ENCODE results near the gene APBB2.
"Not testable (repeated sequence)": the region's sequence is repeated elsewhere in the genome, so short reads cannot be mapped to it uniquely, and the experiment has no call there.

APBB2 gene

DNA sequence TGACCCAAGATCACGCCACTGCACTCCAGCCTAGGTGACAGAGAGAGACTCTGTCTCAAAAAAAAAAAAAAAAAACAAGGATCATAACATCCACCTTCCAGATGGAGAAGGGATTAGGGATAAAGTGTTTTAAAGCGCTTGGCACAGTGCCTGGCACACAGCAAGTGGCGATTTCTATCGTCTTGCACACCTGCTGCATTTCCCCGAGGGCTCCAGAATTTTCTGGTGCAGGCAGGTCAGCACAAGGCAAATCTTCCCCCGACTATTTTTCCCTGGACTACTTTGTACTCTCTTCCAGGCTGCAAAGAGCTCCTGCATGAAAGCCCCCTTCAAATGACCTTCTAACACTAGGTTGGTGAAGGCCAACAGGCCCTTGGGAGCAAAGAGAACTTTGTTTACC, 57.3 kb downstream of the APBB2 start:
- no peak for DNase-seq (ENCODE audit: low read depth in 2 of 2)

GRCh38 chr4:41156574-41156973, 57.8 kb downstream of the APBB2 start:
- no peak for DNase-seq (ENCODE audit: low read depth in 2 of 2)

DNA sequence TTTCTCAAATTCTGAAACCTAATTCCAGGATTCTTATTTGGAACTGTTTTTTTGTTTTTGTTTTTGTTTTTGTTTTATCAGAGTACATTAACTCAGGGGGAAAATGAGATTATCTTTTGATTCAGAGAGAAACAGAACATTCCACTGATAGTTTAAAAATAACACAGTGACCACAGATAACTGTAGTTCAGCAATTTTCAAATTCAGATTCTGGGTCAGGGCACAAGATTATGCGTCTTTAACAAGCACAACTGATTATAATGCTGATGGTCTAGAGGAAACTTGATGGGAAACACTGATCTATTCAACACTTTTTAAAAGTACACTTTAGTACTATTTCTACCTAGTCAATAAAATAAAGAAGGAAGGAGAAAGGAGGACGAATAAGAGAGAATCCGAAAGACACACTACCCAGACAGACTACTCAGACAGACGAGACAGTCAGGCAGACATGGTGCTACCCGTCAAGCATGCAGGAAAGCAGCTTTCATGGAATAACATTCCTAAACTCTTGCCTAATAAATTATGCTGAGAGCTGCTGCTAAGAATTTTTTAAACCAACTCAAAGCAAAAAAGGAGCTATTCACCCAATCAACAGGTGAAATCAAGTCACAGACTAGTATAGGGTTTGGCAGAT, 59.0 kb downstream of the APBB2 start:
- DNase-seq (ENCODE audit: low read depth in 2 of 2) = no peak

DNA sequence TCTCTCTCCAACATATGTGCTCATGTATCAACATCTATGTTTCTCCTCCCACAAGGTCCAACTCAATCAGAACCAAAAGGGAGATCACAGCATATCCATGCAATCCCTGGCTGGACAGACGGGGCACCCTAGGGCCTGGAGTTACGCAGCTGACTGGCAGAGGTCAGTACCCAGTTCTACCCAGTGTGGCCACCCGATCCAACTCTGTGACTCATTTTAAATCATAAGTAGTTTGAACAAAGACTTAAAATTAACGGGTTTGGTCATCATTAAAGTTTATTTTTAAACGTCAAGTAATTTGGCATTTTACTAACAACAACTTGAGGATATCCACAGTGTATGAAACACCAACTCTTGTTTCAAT, 59.5 kb downstream of the APBB2 start:
- no peak for DNase-seq (ENCODE audit: low read depth in 2 of 2)

DNA sequence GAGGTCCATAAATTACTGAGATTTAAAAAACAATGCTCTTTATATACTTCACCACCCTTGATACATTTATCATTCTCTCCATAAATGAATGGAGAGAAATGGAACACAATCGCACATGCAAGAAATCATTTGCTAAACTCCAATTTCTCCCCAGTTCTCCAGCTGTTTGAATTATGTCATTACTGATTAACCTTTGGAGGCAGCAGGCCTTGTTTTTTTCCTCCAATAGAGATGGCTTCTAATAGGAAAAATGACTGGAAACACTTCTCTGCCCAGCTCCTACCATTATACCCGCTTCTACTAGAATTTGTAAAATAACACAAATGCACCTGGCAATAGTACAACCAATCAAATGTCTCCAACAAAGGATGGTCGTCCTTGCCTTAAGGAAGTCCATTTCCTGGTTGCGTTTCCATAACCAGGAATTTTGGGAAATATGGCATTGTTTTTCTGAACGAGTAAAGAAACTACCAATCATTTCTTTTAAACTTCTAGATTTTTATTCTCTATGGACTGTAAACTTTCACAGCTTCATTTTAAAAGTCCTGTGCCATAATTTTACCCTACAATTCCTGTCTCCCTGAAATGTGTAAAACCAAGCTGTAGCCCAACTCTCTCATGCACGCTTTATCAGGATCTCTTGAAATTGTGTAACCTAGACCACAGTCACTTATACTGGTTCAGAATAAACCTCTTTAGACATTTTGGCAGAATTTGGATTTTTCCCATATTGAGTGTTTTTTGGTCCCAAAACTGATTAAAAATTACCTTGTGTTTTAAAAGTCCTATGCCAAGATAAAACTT, 60.1 kb downstream of the APBB2 start:
- DNase-seq (ENCODE audit: low read depth in 2 of 2) = no peak

DNA sequence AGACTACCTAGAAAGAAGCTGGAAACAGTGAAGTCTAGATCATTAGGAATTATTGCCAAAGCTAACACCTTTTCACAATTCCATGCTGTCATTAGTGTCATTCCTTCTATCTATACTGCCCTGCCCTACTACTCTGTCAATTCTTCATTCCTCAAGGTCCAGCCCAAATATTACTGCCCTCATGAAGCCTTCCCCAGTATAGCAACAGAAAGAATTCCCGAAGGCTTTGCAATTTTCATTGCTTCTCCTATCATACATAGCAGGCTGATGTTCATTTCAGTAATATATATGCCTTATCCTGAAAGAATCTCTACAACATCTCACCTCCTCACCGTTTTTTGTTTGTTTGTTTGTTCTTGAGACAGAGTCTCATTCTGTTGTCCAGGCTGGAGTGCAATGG, 63.9 kb downstream of the APBB2 start:
- DNase-seq (ENCODE audit: low read depth in 2 of 2) = no peak

DNA sequence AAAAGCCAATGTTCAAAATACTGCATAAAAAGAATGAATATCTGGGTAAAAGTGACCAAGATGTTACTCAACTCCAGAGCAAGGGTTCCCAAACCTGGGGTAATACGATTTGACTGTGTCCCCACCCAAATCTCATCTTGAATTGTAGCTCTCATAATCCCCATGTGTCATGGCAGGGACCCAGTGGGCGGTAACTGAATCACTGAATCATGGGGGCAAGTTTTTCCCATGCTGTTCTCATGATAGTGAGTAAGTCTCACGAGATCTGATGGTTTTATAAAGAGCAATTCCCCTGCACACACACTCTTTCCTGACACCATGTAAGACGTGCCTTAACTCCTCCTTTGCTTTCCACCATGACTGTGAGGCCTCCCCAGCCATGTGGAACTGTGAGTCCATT, 64.8 kb downstream of the APBB2 start:
- not testable (repeated sequence) for DNase-seq (ENCODE audit: low read depth in 2 of 2)

DNA sequence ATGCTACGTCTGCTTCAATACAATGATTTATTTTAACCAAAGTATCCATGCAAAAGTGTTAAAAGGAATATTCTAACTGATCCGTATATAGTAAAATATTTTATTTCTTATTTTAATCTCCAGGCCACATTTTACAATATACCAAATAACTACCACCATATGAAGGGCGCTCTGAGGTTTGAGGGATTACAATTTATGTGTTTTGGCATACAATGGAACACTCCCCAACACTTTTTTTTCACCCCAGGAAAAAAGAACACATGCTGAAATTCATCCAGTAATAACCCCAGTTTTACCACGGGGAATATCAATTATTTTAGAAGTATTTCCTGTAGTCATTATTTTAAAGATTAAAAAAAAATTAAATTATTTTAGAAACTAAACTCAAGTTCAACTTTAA, 65.4 kb downstream of the APBB2 start:
- no peak for DNase-seq (ENCODE audit: low read depth in 2 of 2)

GRCh38 chr4:41148292-41148691, 66.0 kb downstream of the APBB2 start:
- DNase-seq (ENCODE audit: low read depth in 2 of 2) = no peak

GRCh38 chr4:41147570-41147969, 66.8 kb downstream of the APBB2 start:
- DNase-seq (ENCODE audit: low read depth in 2 of 2) = not testable (repeated sequence)

- DNase-seq (ENCODE audit: low read depth in 2 of 2) = no peak
These were observed 67.4 kb downstream of the APBB2 start for GRCh38 chr4:41146716-41147506.

- DNase-seq (ENCODE audit: low read depth in 2 of 2) = no peak
These were observed 68.1 kb downstream of the APBB2 start for GRCh38 chr4:41146196-41146595.

- DNase-seq (ENCODE audit: low read depth in 2 of 2) = no peak
These were observed 68.7 kb downstream of the APBB2 start for GRCh38 chr4:41145571-41146078.

DNA sequence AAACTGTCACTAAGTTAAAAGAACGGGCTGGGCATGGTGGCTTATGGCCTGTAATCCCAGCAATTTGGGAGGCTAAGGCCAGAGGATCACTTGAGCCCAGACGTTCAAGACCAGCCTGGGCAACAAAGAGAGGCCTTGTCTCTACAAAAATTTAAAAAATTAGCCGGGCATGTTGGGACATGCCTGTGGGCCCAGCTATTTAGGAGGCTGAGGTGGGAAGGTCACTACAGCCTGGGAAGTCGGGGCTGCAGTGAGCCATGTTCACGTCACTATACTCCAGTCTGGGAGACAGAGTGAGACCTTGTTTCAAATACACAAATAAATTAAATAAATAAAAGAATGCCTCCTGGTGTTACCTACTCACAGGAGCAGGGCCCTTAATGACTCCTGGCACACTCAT, 69.5 kb downstream of the APBB2 start:
- no peak for DNase-seq (ENCODE audit: low read depth in 2 of 2)

GRCh38 chr4:41144040-41144379, 70.3 kb downstream of the APBB2 start:
- DNase-seq (ENCODE audit: low read depth in 2 of 2) = no peak

GRCh38 chr4:41143311-41144039, 70.9 kb downstream of the APBB2 start:
- no peak for DNase-seq (ENCODE audit: low read depth in 2 of 2)

DNA sequence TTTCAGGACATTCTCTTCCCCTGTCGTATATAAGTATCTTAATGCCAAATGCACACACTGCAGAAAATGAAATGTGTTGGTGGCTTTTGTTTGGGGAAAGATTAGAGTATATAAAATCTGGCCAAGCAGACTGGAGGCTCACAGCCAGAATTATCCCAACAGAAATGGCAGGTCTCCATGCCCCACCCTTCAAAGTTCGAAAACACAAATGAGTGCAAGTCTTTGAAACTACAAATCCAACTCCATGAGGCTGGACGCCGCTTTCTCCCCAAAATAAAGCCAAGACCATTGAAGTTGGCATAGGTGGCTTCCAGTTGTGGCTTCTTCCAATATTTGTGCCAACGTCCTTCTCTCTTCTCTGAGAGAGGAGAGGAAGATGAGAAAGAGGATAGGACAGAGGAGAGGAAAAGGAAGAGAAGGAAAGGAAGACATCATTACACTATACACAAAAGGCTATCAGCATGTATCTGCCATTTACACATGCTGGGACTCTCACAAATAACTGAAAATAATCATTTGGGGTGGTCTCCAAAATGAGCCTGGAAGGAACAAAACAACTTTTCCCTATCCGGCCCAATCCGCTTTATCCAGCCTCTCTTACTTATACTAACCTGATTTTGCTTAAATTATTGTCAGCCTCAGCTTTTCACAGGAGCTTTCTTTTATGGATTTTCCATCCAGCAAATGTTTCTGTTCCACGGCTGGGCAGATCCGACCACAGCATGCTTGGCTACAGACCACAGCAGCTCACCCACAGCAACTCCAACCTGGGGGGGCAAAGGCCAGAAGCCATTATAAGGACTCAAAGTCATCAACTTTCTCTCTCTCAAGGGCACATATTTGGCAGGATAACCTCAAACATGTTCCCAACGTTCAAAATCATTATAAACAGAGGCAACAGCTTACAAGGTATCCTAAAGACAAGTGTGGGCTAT, 71.7 kb downstream of the APBB2 start:
- no peak for DNase-seq (ENCODE audit: low read depth in 2 of 2)

GRCh38 chr4:41141900-41142299, 72.4 kb downstream of the APBB2 start:
- no peak for DNase-seq (ENCODE audit: low read depth in 2 of 2)

DNA sequence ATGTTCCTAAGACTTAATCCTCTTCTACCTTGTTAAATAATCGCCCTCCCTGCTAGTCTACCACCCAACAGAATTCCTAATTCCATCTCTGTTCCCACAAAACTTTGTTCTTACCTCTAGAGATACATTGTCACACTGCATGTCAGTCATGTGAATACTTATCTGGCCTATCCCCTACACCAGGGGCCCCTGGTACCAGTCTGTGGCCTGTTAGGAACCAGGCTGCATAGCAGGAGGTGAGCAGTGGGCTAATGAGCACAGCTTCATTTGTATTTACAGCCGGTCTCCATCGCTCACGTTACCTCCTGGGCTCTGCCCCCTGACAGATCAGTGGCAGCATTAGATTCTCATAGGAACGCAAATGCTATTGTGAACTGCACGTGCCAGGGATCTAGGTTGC, 73.9 kb downstream of the APBB2 start:
- DNase-seq (ENCODE audit: low read depth in 2 of 2) = no peak

DNA sequence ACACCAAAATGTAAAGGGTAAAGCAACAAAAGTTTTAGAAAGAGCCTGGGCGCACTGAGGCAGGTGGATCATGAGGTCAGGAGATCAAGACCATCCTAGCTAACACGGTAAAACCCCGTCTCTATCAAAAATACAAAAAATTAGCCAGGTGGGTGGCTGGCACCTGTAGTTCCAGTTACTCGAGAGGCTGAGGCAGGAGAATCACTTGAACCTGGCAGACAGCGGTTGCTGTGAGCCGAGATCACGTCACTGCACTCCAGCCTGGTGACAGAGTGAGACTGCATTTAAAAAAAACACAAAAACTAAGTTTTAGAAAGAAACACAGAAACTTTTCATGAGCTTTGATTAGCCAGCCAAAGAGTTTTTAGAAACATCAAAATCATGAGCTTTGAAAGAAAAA, 76.5 kb downstream of the APBB2 start:
- DNase-seq (ENCODE audit: low read depth in 2 of 2) = no peak

GRCh38 chr4:41136456-41136855, 77.9 kb downstream of the APBB2 start:
- no peak for DNase-seq (ENCODE audit: low read depth in 2 of 2)

Data from stimulated activated CD8-positive, alpha-beta memory T cell treated with anti-CD3 and anti-CD28 coated beads, Interleukin-15, amount 100 ng/mL, for 4 hours (primary cell).